B cell (primary cell): Measurements from ENCODE around the gene HOXB1. TPM values are rescaled to one million over a fixed set of nuclear protein-coding genes. Genes with fewer than 3 reads are reported as not detected.
A peak's percentile ranks its signal among the peaks of the same experiment; 100 is the strongest.

Experiments used
- ATAC-seq: fragments of 200-7000 bp; cut with Tn5 transposase; one replicate; pipeline ENCODE4 v1.10.0; 2021; ENCODE audit warnings: low read depth, mild to moderate bottlenecking, moderate number of reproducible peaks, moderate library complexity
- CTCF ChIA-PET: fragments of 350-600 bp; sonication (Branson Sonifier 250); formaldehyde crosslinking; loops from one replicate; lab custom pipeline; 2021; ENCODE audit warnings: antibody characterized with exemption, inconsistent platforms; lab: Charles Lee
- POLR2A ChIA-PET: fragments of 350-600 bp; sonication (Branson Sonifier 250); formaldehyde crosslinking; loops from one replicate; lab custom pipeline; 2021; ENCODE audit warnings: antibody characterized with exemption; lab: Charles Lee
- DNase-seq: peaks from one replicate; pipeline ENCODE4 v3.0.0; 2013
- H2AFZ ChIP-seq: 2 replicates; pipeline ENCODE4 v1.6.1; 2012; ENCODE audit warnings: mild to moderate bottlenecking, low read depth, low read length; ENCODE audit not compliant: insufficient read depth, poor library complexity, severe bottlenecking
- H3K27ac ChIP-seq, 2 donors: 1 replicate in 1 of 2; 2 replicates in 1 of 2; pipeline ENCODE4 v1.5.1; 2012 to 2013; ENCODE audit warnings: low read length in 2 of 2, mild to moderate bottlenecking in 2 of 2, moderate library complexity in 1 of 2
- H3K27me3 ChIP-seq, 4 experiments: fragments of 200-600 bp in 1 of 4; sonication (generic) in 1 of 4; replicated peaks in 1 of 4; 1 replicate in 2 of 4; 2 replicates in 2 of 4; pipeline versions ENCODE4 v1.6.1 to v1.7.0; 2013 to 2016; ENCODE audit warnings: low read length in 3 of 4, mild to moderate bottlenecking in 2 of 4, mixed read lengths in 1 of 4, moderate library complexity in 1 of 4; ENCODE audit not compliant: insufficient read depth in 4 of 4, control insufficient read depth in 3 of 4; ENCODE audit errors: control extremely low read depth in 1 of 4
- H3K36me3 ChIP-seq, 2 experiments: replicated peaks in 1 of 2; 1 replicate in 1 of 2; 2 replicates in 1 of 2; pipeline versions ENCODE4 v1.6.1 to v1.7.1; 2013; ENCODE audit warnings: low read length in 1 of 2; ENCODE audit not compliant: insufficient read depth in 2 of 2, control insufficient read depth in 1 of 2; ENCODE audit errors: control extremely low read depth in 1 of 2, extremely low read depth in 1 of 2
- H3K4me1 ChIP-seq, 2 donors: fragments of 200-600 bp in 1 of 2; sonication (generic) in 1 of 2; 1 replicate in 1 of 2; 2 replicates in 1 of 2; pipeline versions ENCODE4 v1.5.1 to v1.6.1; 2013 to 2017; ENCODE audit warnings: low read length in 2 of 2; ENCODE audit not compliant: control insufficient read depth in 2 of 2, insufficient read depth in 2 of 2
- H3K4me2 ChIP-seq: replicated peaks from 2 replicates; pipeline ENCODE3; 2012; ENCODE audit warnings: mild to moderate bottlenecking, low read depth, low read length; ENCODE audit not compliant: poor library complexity, severe bottlenecking
- H3K4me3 ChIP-seq, 5 experiments: fragments of 200-600 bp in 1 of 5; sonication (generic) in 1 of 5; 1 replicate in 3 of 5; 2 replicates in 2 of 5; pipeline versions ENCODE4 v1.5.1 to v1.7.0; 2011 to 2016; ENCODE audit warnings: low read length in 4 of 5, mild to moderate bottlenecking in 4 of 5, low read depth in 2 of 5, control low read depth in 1 of 5, moderate library complexity in 1 of 5; ENCODE audit not compliant: insufficient read depth in 1 of 5; ENCODE audit errors: control extremely low read depth in 1 of 5, extremely low read depth in 1 of 5
- H3K79me2 ChIP-seq: fragments of 200-600 bp; sonication (generic); one replicate; pipeline ENCODE4 v1.6.0; 2016; ENCODE audit warnings: low read length; ENCODE audit not compliant: control insufficient read depth, insufficient read depth
- H3K9ac ChIP-seq: fragments of 200-600 bp; sonication (generic); 2 replicates; pipeline ENCODE4 v1.6.1; 2017; ENCODE audit warnings: mild to moderate bottlenecking, low read length, moderate library complexity
- H3K9me3 ChIP-seq, 3 donors: one replicate each; pipeline versions ENCODE4 v1.6.1 to v1.7.1; 2013; ENCODE audit warnings: low read length in 2 of 3; ENCODE audit not compliant: control insufficient read depth in 2 of 3, insufficient read depth in 1 of 3; ENCODE audit errors: control extremely low read depth in 1 of 3
- H4K20me1 ChIP-seq: 2 replicates; pipeline ENCODE4 v1.6.0; 2012; ENCODE audit warnings: mild to moderate bottlenecking, low read length; ENCODE audit not compliant: insufficient read depth, control insufficient read depth, poor library complexity, severe bottlenecking
- H3K27ac Mint-ChIP-seq: one replicate; pipeline ENCODE4 v1.8.0; 2021; ENCODE audit warnings: mixed read lengths
- H3K27me3 Mint-ChIP-seq: one replicate; pipeline ENCODE4 v1.8.0; 2021; ENCODE audit warnings: mixed read lengths
- H3K4me1 Mint-ChIP-seq: one replicate; pipeline ENCODE4 v1.8.0; 2021; ENCODE audit warnings: mixed read lengths
- H3K4me3 Mint-ChIP-seq: one replicate; pipeline ENCODE4 v1.8.0; 2021; ENCODE audit warnings: mixed read lengths
- H3K9me3 Mint-ChIP-seq: one replicate; pipeline ENCODE4 v1.8.0; 2022; ENCODE audit warnings: mixed read lengths; ENCODE audit not compliant: insufficient read depth
- CTCF ChIP-seq: fragments of 200-600 bp; IDR thresholded peaks from one replicate; pipeline ENCODE4 v1.8.0; 2022; ENCODE audit warnings: antibody characterized with exemption, mild to moderate bottlenecking
- EZH2 ChIP-seq: IDR thresholded peaks from 2 replicates; pipeline ENCODE4 v1.6.1; 2012; ENCODE audit warnings: borderline replicate concordance, low read depth, mild to moderate bottlenecking, moderate library complexity, low read length; ENCODE audit not compliant: insufficient read depth, poor library complexity, severe bottlenecking
- WGBS: methylation state at CpG from one replicate; pipeline ENCODE4 v1.1.5; 2013; ENCODE audit warnings: missing lambda C conversion rate; ENCODE audit not compliant: insufficient coverage; 5-methylcytosine and 5-hydroxymethylcytosine counted together
- intact Hi-C: fragments of 100-400 bp; cut with micrococcal nuclease; formaldehyde crosslinking; loops from one replicate; pipeline ENCODE4 v1.10.0; 2022
- polyA plus RNA-seq: library from polyadenylated mRNA; depleted of rRNA; stranded (reverse); fragments of >200 nt; gene quantifications from 2 replicates; pipeline ENCODE4 v1.2.3, GENCODE V29; 2012
- total RNA-seq, 2 donors: library from RNA; stranded (reverse); fragments of 120-200 nt in 1 of 2; gene quantifications; 1 replicate in 1 of 2; 2 replicates in 1 of 2; pipeline versions ENCODE4 v1.2.3 to v1.2.4, GENCODE V29; 2013 to 2022

Gene HOXB1
- total and polyA plus RNA-seq, 2 donors (not counting 1 experiment from before 2014, with no cell fraction given) = not detected

DNA sequence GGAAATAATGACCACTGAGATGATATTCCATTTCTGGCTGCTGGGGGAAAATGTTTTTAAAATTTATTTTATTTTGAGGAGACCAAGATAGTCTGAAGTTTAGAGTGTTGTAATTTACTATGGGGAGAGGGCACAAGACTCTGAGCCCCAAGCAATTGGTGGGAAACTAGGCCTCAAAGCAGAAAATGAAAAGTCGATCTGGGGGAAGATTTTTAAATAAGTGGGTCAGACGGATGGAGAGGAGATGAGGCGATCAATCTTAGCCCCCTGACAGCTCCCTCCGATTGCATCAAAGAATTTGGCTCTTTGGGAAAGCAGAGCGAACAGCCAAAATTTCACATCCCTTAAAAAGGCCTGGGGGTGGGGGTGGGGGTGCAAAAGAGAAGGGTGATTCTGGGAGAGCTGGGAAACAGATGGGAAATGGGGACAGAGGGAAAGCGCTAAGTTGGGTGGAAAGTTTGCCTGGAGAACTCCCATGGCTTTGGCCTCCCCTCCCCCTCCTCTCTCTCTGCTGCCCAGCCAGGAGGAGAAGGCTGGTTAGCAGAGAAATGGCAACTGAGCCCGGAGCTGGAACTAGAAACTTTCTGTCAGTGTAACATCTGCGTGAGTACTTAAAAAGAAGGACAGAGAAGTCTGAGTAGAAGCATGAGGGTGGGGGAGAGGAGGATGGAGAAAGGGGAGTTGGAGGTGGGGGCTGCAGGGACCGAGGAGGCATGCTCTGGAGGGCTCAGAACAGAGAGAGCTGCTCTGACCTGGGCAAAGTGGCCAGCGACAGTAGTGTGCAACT is 15.5 kb upstream of the HOXB1 start:
- Histone ChIP-seq H3K79me2 (no peaks in the 10 kb centered on the region), H2AFZ (no peak overlapping the region), H3K9ac (no peak overlapping the region), H3K27me3 (peaks cover 0 to 55% (median 21%) of the 10 kb centered on the region in 4 experiments), H3K36me3 (no peaks in the 10 kb centered on the region), H3K4me2 (no peak overlapping the region), H3K4me1 (peaks cover 40 to 42% of the 10 kb centered on the region in 2 donors), H3K27ac (no peak overlapping the region), H3K4me3 (no peak overlapping the region), H3K9me3 (peaks cover 0 to 12% (median 0%) of the 10 kb centered on the region in 3 donors), H4K20me1 (no peaks in the 10 kb centered on the region)
- Mint-ChIP-seq H3K27me3 (peaks cover 50% of the 10 kb centered on the region), H3K9me3 (no peaks in the 10 kb centered on the region), H3K4me3 (no peak overlapping the region), H3K27ac (no peak overlapping the region), H3K4me1 (peaks cover 27% of the 10 kb centered on the region)
- DNase-seq (no peak), ATAC-seq (no peak)
- WGBS = 35% methylated on average over 4 of the region's 10 CpGs
- POLR2A ChIA-PET = interaction anchor here (0.6 kb wide), 2 partner anchors 661 to 942 kb away, joined by 3 to 8 read pairs; no protein-coding TSS in a partner anchor
- TF ChIP-seq CTCF = no peak
- no peak for TF ChIP-seq EZH2
- intact Hi-C loops = loop anchor here (10.0 kb wide), 1 partner anchor 52 kb away; no protein-coding TSS in a partner anchor
- CTCF ChIA-PET = interaction anchor here (0.6 to 1.5 kb wide), 3 partner anchors 54 to 296 kb away, joined by 3 to 4 read pairs (median 4); no protein-coding TSS in a partner anchor

DNA sequence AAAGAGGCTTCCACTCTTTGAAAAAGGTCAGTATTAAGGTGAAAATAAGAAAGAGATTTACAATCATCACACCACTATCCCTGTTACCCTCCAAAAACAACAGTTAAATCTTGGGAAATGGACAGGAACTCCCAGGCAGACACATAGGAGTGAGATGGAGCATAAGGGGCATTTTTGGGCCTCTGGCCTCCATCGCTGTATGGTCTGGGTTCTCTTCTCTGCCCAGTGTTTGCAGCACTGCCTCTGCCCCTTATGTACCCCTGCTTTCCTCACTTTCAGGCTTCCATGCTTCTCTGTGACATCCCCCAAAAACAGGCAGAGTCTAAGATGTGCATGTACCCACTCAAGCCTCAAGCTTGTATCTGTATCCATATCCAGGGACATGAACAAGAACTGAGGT is 14.7 kb upstream of the HOXB1 start:
- no peak overlapping the region for H3K27ac Mint-ChIP-seq
- H3K4me3 Mint-ChIP-seq = peak overlapping the region; percentile 94
- DNase-seq (no peak), ATAC-seq (no peak)
- CTCF ChIA-PET = no interaction called here
- H3K4me1 ChIP-seq = peaks cover 45 to 47% of the 10 kb centered on the region in 2 donors
- intact Hi-C loops = loop anchor here (10.0 kb wide), 1 partner anchor 51 kb away; no protein-coding TSS in a partner anchor
- TF ChIP-seq EZH2 (no peak), CTCF (no peak)
- H3K27me3 ChIP-seq = peaks cover 0 to 59% (median 25%) of the 10 kb centered on the region in 4 experiments
- H4K20me1 ChIP-seq = no peaks in the 10 kb centered on the region
- POLR2A ChIA-PET = no interaction called here
- no peak overlapping the region for H2AFZ ChIP-seq
- H3K4me3 ChIP-seq = no peak overlapping the region
- no peak overlapping the region for H3K4me2 ChIP-seq
- H3K9ac ChIP-seq = no peak overlapping the region
- H3K9me3 Mint-ChIP-seq = no peaks in the 10 kb centered on the region
- peaks cover 31% of the 10 kb centered on the region for H3K4me1 Mint-ChIP-seq
- H3K27ac ChIP-seq = no peak overlapping the region
- peaks cover 0 to 12% (median 0%) of the 10 kb centered on the region in 3 donors for H3K9me3 ChIP-seq
- H3K27me3 Mint-ChIP-seq = peaks cover 53% of the 10 kb centered on the region
- H3K36me3 ChIP-seq = no peaks in the 10 kb centered on the region
- no peaks in the 10 kb centered on the region for H3K79me2 ChIP-seq
- WGBS = no CpG with 5 or more reads among the region's 1 CpG
